HepG2 (cell line): ENCODE measurements around the gene DTNB. TPM values are rescaled to one million over a fixed set of nuclear protein-coding genes. Genes with fewer than 3 reads are reported as not detected.

Experiments
- ATAC-seq: fragments of 200-7000 bp; cut with Tn5 transposase; 3 replicates; pipeline ENCODE4 v1.9.1; 2020; ENCODE audit warnings: mild to moderate bottlenecking, moderate library complexity
- BruUV-seq: library from RNA; stranded (reverse); fragments of 400-500 nt; replicated peaks from 2 replicates; lab custom pipeline; 2021; lab: Mats Ljungman, UMichigan
- CTCF ChIA-PET: fragments of 300-600 bp; formaldehyde crosslinking; extraction: SDS; loops from one replicate; lab custom pipeline; 2021; ENCODE audit warnings: low total read pairs, inconsistent platforms, low intra/inter-chr PET ratio; lab: Yijun Ruan, JAX
- POLR2A ChIA-PET: fragments of 350-600 bp; sonication (Branson Sonifier 250); formaldehyde crosslinking; loops from one replicate; lab custom pipeline; 2020; ENCODE audit warnings: antibody characterized with exemption, inconsistent platforms; lab: Yijun Ruan, JAX
- DNase-seq: peaks from one replicate; pipeline ENCODE4 v3.0.0-alpha.2; 2015; ENCODE audit warnings: low spot score
- FAIRE-seq: peaks from 3 replicates; lab custom pipeline; 2011; peaks lifted over from hg19 to GRCh38; lab: Jason Lieb, UNC
- H2AFZ ChIP-seq: one replicate; pipeline ENCODE4 v1.6.1; 2011; ENCODE audit warnings: low read length, inconsistent platforms
- H3K27ac ChIP-seq: fragments of 300-600 bp; 3 replicates; pipeline ENCODE4 v1.8.0; 2011; ENCODE audit warnings: mixed run types, mild to moderate bottlenecking, mixed read lengths, low read length, inconsistent platforms; ENCODE audit not compliant: insufficient read depth; ENCODE audit errors: extremely low read length
- H3K27me3 ChIP-seq, 2 experiments: fragments of 200-600 bp in 1 of 2; 2 replicates in 1 of 2; 3 replicates in 1 of 2; pipeline versions ENCODE4 v1.6.0 to v1.8.0; 2011; ENCODE audit warnings: low read length in 2 of 2, mild to moderate bottlenecking in 2 of 2, moderate library complexity in 2 of 2, inconsistent platforms in 1 of 2; ENCODE audit not compliant: insufficient read depth in 2 of 2, control insufficient read depth in 1 of 2
- H3K36me3 ChIP-seq, 2 experiments: fragments of 200-600 bp in 1 of 2; replicated peaks in 1 of 2; 2 replicates in 1 of 2; 3 replicates in 1 of 2; pipeline versions ENCODE4 v1.5.1 to v1.8.0; 2011; ENCODE audit warnings: low read length in 2 of 2, inconsistent platforms in 1 of 2; ENCODE audit not compliant: insufficient read depth in 2 of 2, control insufficient read depth in 1 of 2
- H3K4me1 ChIP-seq: 2 replicates; pipeline ENCODE4 v1.5.1; 2012; ENCODE audit warnings: low read length, inconsistent platforms; ENCODE audit not compliant: insufficient read depth
- H3K4me2 ChIP-seq: 2 replicates; pipeline ENCODE4 v1.6.0; 2011; ENCODE audit warnings: low read depth, low read length, inconsistent platforms
- H3K4me3 ChIP-seq, 3 experiments: fragments of 200-600 bp in 1 of 3; sonication (generic), shearing (Covaris generic) in 1 of 3; replicated peaks in 1 of 3; 2 replicates each; pipeline ENCODE4 v1.5.1; 2011 to 2016; ENCODE audit warnings: low read length in 3 of 3, inconsistent platforms in 2 of 3, low read depth in 2 of 3, mild to moderate bottlenecking in 2 of 3, control low read depth in 1 of 3, mixed read lengths in 1 of 3; ENCODE audit not compliant: insufficient read depth in 1 of 3
- H3K79me2 ChIP-seq: one replicate; pipeline ENCODE4 v1.6.1; 2011; ENCODE audit warnings: low read length, inconsistent platforms; ENCODE audit not compliant: insufficient read depth
- H3K9ac ChIP-seq: 2 replicates; pipeline ENCODE4 v1.6.0; 2011; ENCODE audit warnings: mild to moderate bottlenecking, low read depth, low read length, inconsistent platforms; ENCODE audit not compliant: insufficient read depth
- H3K9me3 ChIP-seq: 2 replicates; pipeline ENCODE4 v1.5.1; 2012; ENCODE audit warnings: mild to moderate bottlenecking, low read length
- H4K20me1 ChIP-seq: 2 replicates; pipeline ENCODE4 v1.6.0; 2011; ENCODE audit warnings: inconsistent platforms, mild to moderate bottlenecking, low read length, moderate library complexity; ENCODE audit not compliant: insufficient read depth
- MATR3 ChIP-seq: sonication (generic); formaldehyde crosslinking; IDR thresholded peaks from 2 replicates; pipeline ENCODE4 v1.4.0; 2020; ENCODE audit warnings: missing genetic modification reagents
- NFYB ChIP-seq: sonication (generic); formaldehyde crosslinking; IDR thresholded peaks from 2 replicates; pipeline ENCODE4 v1.4.0; 2020; ENCODE audit warnings: missing genetic modification reagents
- NFYC ChIP-seq: IDR thresholded peaks from 2 replicates; pipeline ENCODE4 v1.6.1; 2016; ENCODE audit warnings: missing genetic modification reagents, missing compliant biosample characterization
- POGZ ChIP-seq: sonication (generic); formaldehyde crosslinking; IDR thresholded peaks from 2 replicates; pipeline ENCODE4 v1.4.0; 2020; ENCODE audit warnings: mild to moderate bottlenecking, missing genetic modification reagents
- SSRP1 ChIP-seq: IDR thresholded peaks from 2 replicates; pipeline ENCODE4 v1.6.1; 2016; ENCODE audit warnings: control low read depth
- ZNF253 ChIP-seq: sonication (generic); formaldehyde crosslinking; IDR thresholded peaks from 2 replicates; pipeline ENCODE4 v1.8.0; 2022; ENCODE audit warnings: mild to moderate bottlenecking, missing genetic modification reagents, borderline replicate concordance
- ZNF264 ChIP-seq: sonication (generic); formaldehyde crosslinking; IDR thresholded peaks from 2 replicates; pipeline ENCODE4 v1.4.0; 2020; ENCODE audit warnings: missing genetic modification reagents
- WGBS: methylation state at CpG from one replicate; pipeline ENCODE4 v1.1.6; 2017; ENCODE audit warnings: low lambda C conversion rate; 5-methylcytosine and 5-hydroxymethylcytosine counted together
- in situ Hi-C: cut with HindIII; loops from 2 replicates; pipeline ENCODE4 v1.10.0; 2017; ENCODE audit warnings: low pct_unique_long_range_greater_than_20kb; ENCODE audit not compliant: extremely low pct_ligation_motif_present
- intact Hi-C: fragments of 100-400 bp; cut with micrococcal nuclease; formaldehyde crosslinking; loops from one replicate; pipeline ENCODE4 v1.10.0; 2022; ENCODE audit not compliant: unreplicated experiment
- polyA plus RNA-seq, 8 experiments: library from polyadenylated mRNA; depleted of rRNA in 3 of 8; stranded (reverse) in 7 of 8; unstranded in 1 of 8; fragments of >200 nt; fragmentation: Illumina TruSeq in 4 of 8; extraction: Trizol in 4 of 8; gene quantifications; 2 replicates each; pipeline versions ENCODE4 v1.2.1 to v1.2.3, GENCODE V29; 2011 to 2016; ENCODE audit warnings: low read depth in 4 of 8, missing spikeins in 1 of 8, mixed read lengths in 1 of 8; ENCODE audit not compliant: insufficient read depth in 1 of 8
- total RNA-seq, 5 experiments: library from RNA; depleted of rRNA; stranded (reverse); fragments of >200 nt; fragmentation: Illumina TruSeq; extraction: Trizol; gene quantifications; 2 replicates each; pipeline ENCODE4 v1.2.3, GENCODE V29; 2016; ENCODE audit warnings: low read depth in 1 of 5
- TF ChIP-seq, protein P1 (sequence below): IDR thresholded peaks from 2 replicates; pipeline ENCODE4 v1.6.1; 2016; ENCODE audit warnings: low read depth, control low read depth
- TF ChIP-seq, protein P2 (sequence below): IDR thresholded peaks from 2 replicates; pipeline ENCODE4 v1.6.1; 2016; ENCODE audit warnings: low read depth

Gene DTNB
- total and polyA plus RNA-seq, 2 of the 13 experiments (the other 11 are each of a cell fraction or from before 2014, with no cell fraction given): 14.4 to 23.9 TPM

DNA sequence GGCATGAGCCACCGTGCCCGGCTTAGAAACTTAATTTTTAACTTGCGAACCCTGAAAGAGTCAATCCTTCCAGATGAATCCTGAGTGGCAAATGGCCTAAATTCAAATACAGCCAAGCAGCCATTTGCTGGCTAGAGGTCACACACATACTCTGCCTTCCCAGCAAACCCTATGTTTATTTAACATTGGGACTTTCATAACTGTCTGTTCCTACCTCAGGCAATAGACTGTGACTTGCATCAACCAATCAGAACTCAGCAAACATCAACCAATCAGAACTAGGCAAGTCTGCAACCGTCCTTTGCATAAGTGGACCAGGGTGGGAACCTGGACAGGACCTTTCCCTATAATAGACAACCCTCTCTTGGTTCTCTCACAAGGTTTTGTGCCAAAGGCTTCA is 127.5 kb downstream of the DTNB start:
- H3K27ac ChIP-seq: no peak overlapping the region
- no peak overlapping the region for H3K4me3 ChIP-seq
- POLR2A ChIA-PET: no interaction called here
- DNase-seq (peak; percentile 29), FAIRE-seq (peak; percentile 44), ATAC-seq (peak; percentile 66)
- no peak overlapping the region for H3K4me2 ChIP-seq
- no peaks in the 10 kb centered on the region for H3K9me3 ChIP-seq
- WGBS: 90% methylated on average over 4 of the region's 4 CpGs
- H4K20me1 ChIP-seq: no peaks in the 10 kb centered on the region
- H3K27me3 ChIP-seq: no peaks in the 10 kb centered on the region
- H3K9ac ChIP-seq: no peak overlapping the region
- H2AFZ ChIP-seq: no peak overlapping the region
- intact Hi-C loops: no loop called here
- no TSS peak for BruUV-seq
- CTCF ChIA-PET: no interaction called here
- H3K4me1 ChIP-seq: peaks cover 7% of the 10 kb centered on the region; the same call in 1 of the 2 replicates
- TF ChIP-seq, protein P1, sequence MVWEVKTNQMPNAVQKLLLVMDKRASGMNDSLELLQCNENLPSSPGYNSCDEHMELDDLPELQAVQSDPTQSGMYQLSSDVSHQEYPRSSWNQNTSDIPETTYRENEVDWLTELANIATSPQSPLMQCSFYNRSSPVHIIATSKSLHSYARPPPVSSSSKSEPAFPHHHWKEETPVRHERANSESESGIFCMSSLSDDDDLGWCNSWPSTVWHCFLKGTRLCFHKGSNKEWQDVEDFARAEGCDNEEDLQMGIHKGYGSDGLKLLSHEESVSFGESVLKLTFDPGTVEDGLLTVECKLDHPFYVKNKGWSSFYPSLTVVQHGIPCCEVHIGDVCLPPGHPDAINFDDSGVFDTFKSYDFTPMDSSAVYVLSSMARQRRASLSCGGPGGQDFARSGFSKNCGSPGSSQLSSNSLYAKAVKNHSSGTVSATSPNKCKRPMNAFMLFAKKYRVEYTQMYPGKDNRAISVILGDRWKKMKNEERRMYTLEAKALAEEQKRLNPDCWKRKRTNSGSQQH (CRISPR knock-in tag): no peak
- TF ChIP-seq ZNF264 (CRISPR knock-in tag) (no peak), NFYB (CRISPR knock-in tag) (peak; percentile 41), MATR3 (no peak), ZNF253 (CRISPR knock-in tag) (0 out of 2 replicates have a peak, but pooled peaks have one; percentile 29), NFYC (CRISPR knock-in tag) (peak; percentile 70), SSRP1 (CRISPR knock-in tag) (no peak), POGZ (0 out of 2 replicates have a peak, but pooled peaks have one; percentile 21)
- TF ChIP-seq, protein P2, sequence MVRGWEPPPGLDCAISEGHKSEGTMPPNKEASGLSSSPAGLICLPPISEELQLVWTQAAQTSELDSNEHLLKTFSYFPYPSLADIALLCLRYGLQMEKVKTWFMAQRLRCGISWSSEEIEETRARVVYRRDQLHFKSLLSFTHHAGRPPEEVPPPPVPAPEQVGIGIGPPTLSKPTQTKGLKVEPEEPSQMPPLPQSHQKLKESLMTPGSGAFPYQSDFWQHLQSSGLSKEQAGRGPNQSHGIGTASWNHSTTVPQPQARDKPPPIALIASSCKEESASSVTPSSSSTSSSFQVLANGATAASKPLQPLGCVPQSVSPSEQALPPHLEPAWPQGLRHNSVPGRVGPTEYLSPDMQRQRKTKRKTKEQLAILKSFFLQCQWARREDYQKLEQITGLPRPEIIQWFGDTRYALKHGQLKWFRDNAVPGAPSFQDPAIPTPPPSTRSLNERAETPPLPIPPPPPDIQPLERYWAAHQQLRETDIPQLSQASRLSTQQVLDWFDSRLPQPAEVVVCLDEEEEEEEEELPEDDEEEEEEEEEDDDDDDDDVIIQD: peak; percentile 64; the same call in 1 of the 2 replicates
- TF ChIP-seq, all 625 proteins: peak for 5
- Histone ChIP-seq H3K79me2 (no peaks in the 10 kb centered on the region), H3K36me3 (no peaks in the 10 kb centered on the region)
- in situ Hi-C loops: no loop called here
